Measurements from ENCODE around the gene ESRRA. TPM values are rescaled to one million over a fixed set of nuclear protein-coding genes. Genes with fewer than 3 reads are reported as not detected.

Gene ESRRA
- total RNA-seq, 1 experiment from 2014 or later, result 111 TPM

DNA sequence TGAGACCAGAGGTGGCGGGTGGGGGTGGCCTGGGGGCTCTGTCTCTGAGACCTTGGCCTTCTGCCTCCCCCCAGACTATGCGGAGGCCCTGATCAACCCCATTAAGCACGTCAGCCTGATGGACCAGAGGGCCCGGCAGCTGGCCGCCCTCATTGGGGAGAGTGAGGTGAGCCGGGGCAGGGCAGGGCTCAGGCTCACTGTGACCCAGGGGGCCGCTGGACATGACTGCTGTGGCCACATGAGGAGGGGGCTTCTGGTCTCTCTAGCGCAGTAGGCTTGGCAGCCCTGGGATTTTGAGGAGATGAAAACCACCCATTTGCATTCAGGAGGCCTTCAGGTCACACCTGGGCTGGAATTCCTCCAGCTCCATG is 41.4 kb upstream of the ESRRA start:
- intact Hi-C loops (cut with micrococcal nuclease), result no loop called here
- TF ChIP-seq EZH2phosphoT487 (IDR thresholded peaks at IDR 0.05; ENCODE audit: borderline replicate concordance, low read length) (no peak), EZH2 (IDR thresholded peaks at IDR 0.05; ENCODE audit: low read length, unreplicated experiment) (no peak), CTCF (conservative IDR thresholded peaks at IDR 0.05; ENCODE audit: low read depth, low read length) (no peak)
- BruUV-seq (replicated peaks), result no TSS peak
- Histone ChIP-seq H3K27me3 (ENCODE audit: low read length) (no peaks in the 10 kb centered on the region), H3K9me3 (ENCODE audit: low read length) (no peaks in the 10 kb centered on the region), H4K20me1 (ENCODE audit: low read length) (0 out of 2 replicates have a peak, but pooled peaks cover 3% of the 10 kb centered on the region), H3K4me3 (ENCODE audit: low read length) (no peak overlapping the region), H3K27ac (ENCODE audit: low read length) (no peak overlapping the region), H3K36me3 (ENCODE audit: low read depth, low read length) (peaks cover 40% of the 10 kb centered on the region), H3K4me2 (ENCODE audit: low read length) (no peak overlapping the region), H3K9ac (ENCODE audit: low read length) (no peak overlapping the region), H2AFZ (ENCODE audit: low read length) (no peak overlapping the region), H3K79me2 (ENCODE audit: low read length) (no peaks in the 10 kb centered on the region), H3K4me1 (ENCODE audit: insufficient read depth, low read length) (peaks cover 19% of the 10 kb centered on the region), H3F3A (ENCODE audit: low read length, unreplicated experiment) (no peaks in the 10 kb centered on the region), H3K9me2 (replicated peaks; ENCODE audit: low read length) (no peaks in the 10 kb centered on the region)
- POLR2A ChIA-PET (ENCODE audit: unreplicated experiment), result interaction anchor here (0.6 kb wide), 1 partner anchor 9 kb away, joined by 12 read pairs; no protein-coding TSS in a partner anchor
- DNase-seq (no peak), ATAC-seq (no peak)
- CTCF ChIA-PET, result no interaction called here

- Histone ChIP-seq H3K36me3 (ENCODE audit: low read depth, low read length) (peaks cover 37% of the 10 kb centered on the region), H3K27me3 (ENCODE audit: low read length) (no peaks in the 10 kb centered on the region), H4K20me1 (ENCODE audit: low read length) (0 out of 2 replicates have a peak, but pooled peaks cover 3% of the 10 kb centered on the region), H3K4me1 (ENCODE audit: insufficient read depth, low read length) (peaks cover 22% of the 10 kb centered on the region), H3K9ac (ENCODE audit: low read length) (no peak overlapping the region), H2AFZ (ENCODE audit: low read length) (no peak overlapping the region), H3K9me2 (replicated peaks; ENCODE audit: low read length) (no peaks in the 10 kb centered on the region), H3K27ac (ENCODE audit: low read length) (no peak overlapping the region), H3F3A (ENCODE audit: low read length, unreplicated experiment) (no peaks in the 10 kb centered on the region), H3K9me3 (ENCODE audit: low read length) (no peaks in the 10 kb centered on the region), H3K79me2 (ENCODE audit: low read length) (no peaks in the 10 kb centered on the region), H3K4me2 (ENCODE audit: low read length) (no peak overlapping the region), H3K4me3 (ENCODE audit: low read length) (no peak overlapping the region)
- TF ChIP-seq EZH2phosphoT487 (IDR thresholded peaks at IDR 0.05; ENCODE audit: borderline replicate concordance, low read length) (no peak), CTCF (conservative IDR thresholded peaks at IDR 0.05; ENCODE audit: low read depth, low read length) (no peak), EZH2 (IDR thresholded peaks at IDR 0.05; ENCODE audit: low read length, unreplicated experiment) (no peak)
- no TSS peak for BruUV-seq (replicated peaks)
- DNase-seq (no peak), ATAC-seq (no peak)
- POLR2A ChIA-PET (ENCODE audit: unreplicated experiment), result interaction anchor here (0.6 kb wide), 2 partner anchors 10 to 18 kb away, joined by 3 to 12 read pairs; no protein-coding TSS in a partner anchor
- intact Hi-C loops (cut with micrococcal nuclease), result no loop called here
- CTCF ChIA-PET, result no interaction called here
Measured at GRCh38 chr11:64264371-64264852, 40.9 kb upstream of the ESRRA start.
